GM12872 (cell line): ENCODE measurements around the gene NEUROG2.

ENCODE experiments used
- CTCF ChIP-seq: IDR thresholded peaks from 3 replicates; pipeline ENCODE4 v1.5.1; 2011; ENCODE audit warnings: low read depth, mild to moderate bottlenecking, low read length, moderate library complexity; ENCODE audit not compliant: insufficient read depth

NEUROG2 gene

GRCh38 chr4:112552668-112553067 lies 36.7 kb upstream of the NEUROG2 start:
- TF ChIP-seq CTCF, result no peak

- no peak for TF ChIP-seq CTCF
These were observed 34.7 kb upstream of the NEUROG2 start for GRCh38 chr4:112550728-112551127.

- TF ChIP-seq CTCF, result no peak
These were observed 30.5 kb upstream of the NEUROG2 start for GRCh38 chr4:112546476-112546875.

GRCh38 chr4:112545346-112545745 lies 29.4 kb upstream of the NEUROG2 start:
- TF ChIP-seq CTCF, result no peak

- TF ChIP-seq CTCF, result no peak
These were observed 24.7 kb upstream of the NEUROG2 start for GRCh38 chr4:112540695-112541094.

GRCh38 chr4:112536123-112536522 lies 20.1 kb upstream of the NEUROG2 start:
- no peak for TF ChIP-seq CTCF

GRCh38 chr4:112532267-112532666 lies 16.3 kb upstream of the NEUROG2 start:
- no peak for TF ChIP-seq CTCF

- no peak for TF ChIP-seq CTCF
These were observed 15.2 kb upstream of the NEUROG2 start for GRCh38 chr4:112531146-112531545.
